ENCODE results near the gene BMP7.

The BMP7 gene

DNA sequence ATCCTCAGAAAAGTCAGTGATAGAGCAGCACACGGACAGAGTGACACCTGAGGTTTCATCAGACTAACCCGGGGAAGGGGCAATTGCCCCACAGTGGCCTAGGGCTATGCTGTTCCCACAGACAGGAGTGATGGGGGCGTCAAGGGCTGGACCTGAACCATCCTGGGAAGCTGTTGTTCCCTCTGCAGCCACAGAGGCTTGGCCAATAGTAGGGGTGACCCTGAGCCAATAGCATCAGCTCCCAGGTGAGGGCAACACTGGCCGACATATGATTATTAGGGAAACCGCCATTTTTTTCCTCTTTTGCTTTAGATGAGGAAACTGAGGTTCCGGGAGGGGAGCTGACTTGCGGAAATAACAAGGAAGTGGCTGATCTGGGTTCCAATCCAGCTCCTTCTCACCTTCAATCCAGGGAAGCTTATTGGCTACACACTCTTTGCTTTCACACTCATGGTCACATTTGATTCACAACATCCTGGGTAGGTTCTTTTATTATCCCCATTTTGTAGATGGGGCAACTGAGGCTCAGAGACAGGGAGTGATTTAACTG is 126.0 kb downstream of the BMP7 start:
- DNase-seq (ENCODE audit: extremely low read depth, low read depth), result no peak
- H3K4me3 ChIP-seq (replicated peaks; ENCODE audit: low read depth, low read length), result no peak overlapping the region
- TF ChIP-seq, protein P1, sequence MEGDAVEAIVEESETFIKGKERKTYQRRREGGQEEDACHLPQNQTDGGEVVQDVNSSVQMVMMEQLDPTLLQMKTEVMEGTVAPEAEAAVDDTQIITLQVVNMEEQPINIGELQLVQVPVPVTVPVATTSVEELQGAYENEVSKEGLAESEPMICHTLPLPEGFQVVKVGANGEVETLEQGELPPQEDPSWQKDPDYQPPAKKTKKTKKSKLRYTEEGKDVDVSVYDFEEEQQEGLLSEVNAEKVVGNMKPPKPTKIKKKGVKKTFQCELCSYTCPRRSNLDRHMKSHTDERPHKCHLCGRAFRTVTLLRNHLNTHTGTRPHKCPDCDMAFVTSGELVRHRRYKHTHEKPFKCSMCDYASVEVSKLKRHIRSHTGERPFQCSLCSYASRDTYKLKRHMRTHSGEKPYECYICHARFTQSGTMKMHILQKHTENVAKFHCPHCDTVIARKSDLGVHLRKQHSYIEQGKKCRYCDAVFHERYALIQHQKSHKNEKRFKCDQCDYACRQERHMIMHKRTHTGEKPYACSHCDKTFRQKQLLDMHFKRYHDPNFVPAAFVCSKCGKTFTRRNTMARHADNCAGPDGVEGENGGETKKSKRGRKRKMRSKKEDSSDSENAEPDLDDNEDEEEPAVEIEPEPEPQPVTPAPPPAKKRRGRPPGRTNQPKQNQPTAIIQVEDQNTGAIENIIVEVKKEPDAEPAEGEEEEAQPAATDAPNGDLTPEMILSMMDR (IDR thresholded peaks at IDR 0.05; ENCODE audit: low read depth, low read length, missing control alignments), result no peak

DNA sequence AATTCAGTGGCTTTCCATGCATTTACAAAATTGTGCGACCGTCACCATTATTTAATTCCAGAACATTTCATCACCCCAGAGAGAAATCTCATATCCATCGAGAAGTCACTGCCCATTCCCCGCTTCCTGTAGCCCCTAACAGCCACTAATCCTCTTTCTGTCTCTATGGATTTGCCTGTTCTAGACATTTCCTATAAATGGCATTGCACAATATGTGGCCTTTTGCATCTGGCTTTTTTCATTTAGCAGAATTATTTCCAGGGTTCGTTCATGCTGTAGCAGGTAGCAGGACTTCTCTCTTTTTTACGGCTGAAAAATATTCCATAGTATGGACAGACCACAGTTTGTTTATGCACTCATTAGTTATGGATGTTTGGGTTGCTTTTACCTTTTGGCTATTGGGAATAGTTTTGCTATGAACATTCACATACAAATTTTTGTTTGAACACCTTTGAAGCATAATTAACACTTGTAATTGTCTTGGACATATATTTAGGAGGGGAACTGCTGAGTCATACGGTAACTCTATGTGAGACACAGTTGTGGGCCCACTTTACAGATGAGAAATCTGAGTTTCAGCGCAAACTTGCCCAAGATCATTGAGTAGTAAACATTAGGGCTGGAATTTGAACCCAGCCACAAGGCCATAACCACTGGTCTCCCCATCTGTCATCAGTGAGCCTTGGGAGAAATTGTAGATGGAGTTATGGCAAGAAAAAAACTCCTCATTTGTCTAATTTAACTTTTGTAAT is 126.9 kb downstream of the BMP7 start:
- no peak overlapping the region for H3K4me3 ChIP-seq (replicated peaks; ENCODE audit: low read depth, low read length)
- DNase-seq (ENCODE audit: extremely low read depth, low read depth), result no peak
- TF ChIP-seq, protein P1 (IDR thresholded peaks at IDR 0.05; ENCODE audit: low read depth, low read length, missing control alignments), result no peak

DNA sequence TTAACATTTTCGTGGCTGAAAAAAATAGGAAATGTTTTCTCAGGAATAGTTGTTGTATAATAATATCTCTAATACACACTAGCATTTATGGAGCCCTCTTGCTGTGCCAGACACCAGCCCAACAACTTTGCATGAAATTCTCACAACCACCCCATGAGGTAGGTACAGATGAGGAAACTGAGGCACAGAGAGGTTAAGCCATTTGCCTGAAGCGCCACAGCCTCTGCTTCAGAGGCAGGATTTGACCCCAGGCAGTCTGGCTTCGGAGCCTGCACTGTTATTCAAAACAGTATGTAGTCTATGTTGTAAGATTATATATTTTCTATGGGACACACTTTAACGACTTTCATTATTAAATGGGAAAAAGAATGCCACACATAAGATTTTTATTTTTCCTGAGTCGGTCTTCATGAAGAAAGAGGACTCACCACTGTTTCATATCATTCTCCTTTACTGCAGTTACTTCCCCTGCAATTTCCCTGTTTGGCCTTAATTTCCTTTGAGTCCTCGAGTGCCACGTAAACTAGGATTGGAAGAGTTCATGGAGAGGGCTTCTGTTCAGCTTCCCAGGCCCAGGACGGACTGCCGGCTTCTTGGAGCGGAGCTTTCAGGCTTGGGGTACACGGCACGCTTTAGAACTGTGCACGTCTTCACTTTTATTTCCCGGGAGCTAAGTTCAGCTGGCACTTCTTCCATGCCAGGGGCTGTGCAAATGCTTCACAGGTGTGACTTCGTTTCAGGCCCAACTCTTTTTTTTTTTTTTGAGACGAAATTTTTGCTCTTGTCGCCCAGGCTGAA is 128.0 kb downstream of the BMP7 start:
- DNase-seq (ENCODE audit: extremely low read depth, low read depth), result no peak
- TF ChIP-seq, protein P1 (IDR thresholded peaks at IDR 0.05; ENCODE audit: low read depth, low read length, missing control alignments), result no peak
- H3K4me3 ChIP-seq (replicated peaks; ENCODE audit: low read depth, low read length), result no peak overlapping the region

DNA sequence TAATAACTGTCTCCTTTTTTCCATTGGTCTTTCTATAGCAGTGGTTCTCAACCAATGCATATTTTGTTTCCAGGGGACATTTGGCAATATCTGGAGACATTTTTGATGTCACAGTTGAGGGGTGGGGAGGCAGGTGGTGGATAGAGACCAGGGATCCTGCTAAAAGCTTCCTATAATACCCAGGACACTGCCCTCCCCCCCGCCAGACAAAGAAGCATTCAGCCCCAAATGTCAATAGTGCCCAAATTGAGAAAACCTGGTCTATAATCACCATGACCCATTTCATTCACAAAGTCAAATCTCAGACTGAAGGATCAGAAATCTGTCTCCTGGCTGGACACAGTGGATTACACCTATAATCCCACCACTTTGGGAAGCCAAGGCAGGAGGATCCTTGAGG is 128.8 kb downstream of the BMP7 start:
- no peak for DNase-seq (ENCODE audit: extremely low read depth, low read depth)
- H3K4me3 ChIP-seq (replicated peaks; ENCODE audit: low read depth, low read length), result no peak overlapping the region
- TF ChIP-seq, protein P1 (IDR thresholded peaks at IDR 0.05; ENCODE audit: low read depth, low read length, missing control alignments), result no peak

DNA sequence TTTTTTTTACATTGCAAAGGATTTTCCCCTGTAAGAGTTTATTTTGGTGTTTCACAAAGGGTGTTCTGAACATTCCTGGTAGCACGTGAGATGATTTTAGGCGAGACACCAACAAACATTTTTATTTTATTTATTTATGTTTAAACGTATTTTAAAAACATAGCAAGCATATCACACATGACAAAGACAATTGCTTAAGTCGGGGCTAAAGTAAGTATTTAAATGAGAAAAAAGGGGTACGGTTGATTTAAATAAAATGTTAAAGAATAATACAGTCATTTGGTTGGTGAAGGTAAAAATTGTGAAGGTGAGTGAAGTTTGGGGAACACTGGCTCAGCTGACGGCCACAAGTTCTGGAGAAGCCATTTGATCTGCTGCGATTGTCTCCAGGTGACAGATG is 129.7 kb downstream of the BMP7 start:
- TF ChIP-seq, protein P1 (IDR thresholded peaks at IDR 0.05; ENCODE audit: low read depth, low read length, missing control alignments), result no peak
- H3K4me3 ChIP-seq (replicated peaks; ENCODE audit: low read depth, low read length), result no peak overlapping the region
- no peak for DNase-seq (ENCODE audit: extremely low read depth, low read depth)

DNA sequence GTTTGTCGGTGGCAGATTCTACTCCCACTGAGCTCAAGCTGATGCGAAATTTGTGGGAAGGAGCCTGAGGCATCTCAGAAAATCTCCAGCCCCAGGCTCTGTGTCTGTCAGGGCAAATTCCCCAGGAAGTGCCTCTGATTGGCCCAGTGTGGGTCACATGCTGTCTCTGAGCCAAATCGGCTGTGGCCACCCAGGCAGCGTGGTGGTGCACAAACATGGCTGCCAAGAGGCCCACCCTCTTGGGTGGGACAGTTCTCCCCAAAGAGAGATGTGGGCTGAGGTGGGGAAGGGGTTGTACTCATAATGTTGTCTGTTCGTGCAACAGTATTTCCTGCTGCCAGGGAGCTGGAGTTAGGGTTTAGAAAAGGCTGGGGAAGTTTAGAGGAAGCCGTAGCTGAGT is 130.6 kb downstream of the BMP7 start:
- no peak overlapping the region for H3K4me3 ChIP-seq (replicated peaks; ENCODE audit: low read depth, low read length)
- TF ChIP-seq, protein P1 (IDR thresholded peaks at IDR 0.05; ENCODE audit: low read depth, low read length, missing control alignments), result no peak
- DNase-seq (ENCODE audit: extremely low read depth, low read depth), result no peak

All from HFF-Myc (cell line).